A549 (cell line): ENCODE data around the gene UBQLN4. TPM values are rescaled to one million over a fixed set of nuclear protein-coding genes. Genes with fewer than 3 reads are reported as not detected.

ENCODE experiments used
- ATAC-seq, 2 experiments: fragments of 200-7000 bp in 1 of 2; fragments of >200 bp in 1 of 2; cut with Nextera tagmentation in 1 of 2; cut with Tn5 transposase in 1 of 2; 3 replicates each; pipeline versions ENCODE4 v1.8.0 to v1.9.1; 2018 to 2020; ENCODE audit warnings: mild to moderate bottlenecking in 1 of 2, moderate library complexity in 1 of 2
- CTCF ChIA-PET: fragments of 300-600 bp; sonication (Branson Sonifier 250); formaldehyde crosslinking; extraction: SDS; loops from one replicate; lab custom pipeline; 2021; ENCODE audit warnings: antibody characterized with exemption, inconsistent platforms; lab: Yijun Ruan, JAX
- POLR2A ChIA-PET: fragments of 350-600 bp; formaldehyde crosslinking; extraction: SDS; loops from one replicate; lab custom pipeline; 2021; ENCODE audit warnings: antibody characterized with exemption, inconsistent platforms; lab: Yijun Ruan, JAX
- DNase-seq, 2 experiments: peaks; one replicate each; pipeline versions ENCODE4 v3.0.0 to v3.0.0-alpha.2; 2011 to 2016; ENCODE audit warnings: low read depth in 1 of 2, low spot score in 1 of 2
- FAIRE-seq: peaks from 2 replicates; lab custom pipeline; 2011; peaks lifted over from hg19 to GRCh38; lab: Jason Lieb, UNC
- H3K27ac ChIP-seq, 2 experiments: fragments of >200 bp; sonication (Bioruptor Twin); formaldehyde crosslinking; 3 replicates each; pipeline ENCODE4 v1.5.1; 2016 to 2017
- H3K4me1 ChIP-seq: fragments of >200 bp; sonication (Bioruptor Twin); formaldehyde crosslinking; 3 replicates; pipeline ENCODE4 v1.6.1; 2016
- H3K4me2 ChIP-seq: fragments of >200 bp; sonication (Bioruptor Twin); formaldehyde crosslinking; 3 replicates; pipeline ENCODE4 v1.6.1; 2016
- H3K4me3 ChIP-seq: fragments of >200 bp; sonication (Bioruptor Twin); formaldehyde crosslinking; 3 replicates; pipeline ENCODE4 v1.5.1; 2016
- H3K9me3 ChIP-seq: fragments of >200 bp; sonication (Bioruptor Twin); formaldehyde crosslinking; 3 replicates; pipeline ENCODE4 v1.6.1; 2016
- ATOH8 ChIP-seq: fragments of 250-450 bp; sonication (Bioruptor Pico); IDR thresholded peaks from 2 replicates; pipeline ENCODE4 v1.5.0; 2020; ENCODE audit warnings: low read depth, mild to moderate bottlenecking, moderate library complexity
- CBX8 ChIP-seq: fragments of 200-600 bp; sonication (generic); IDR thresholded peaks from 2 replicates; pipeline ENCODE4 v1.6.1; 2016
- CEBPB ChIP-seq, 2 experiments: fragments of >200 bp in 1 of 2; sonication (Bioruptor Twin) in 1 of 2; formaldehyde crosslinking in 1 of 2; IDR thresholded peaks; 2 replicates each; pipeline ENCODE4 v1.6.1; 2012 to 2016
- CHD4 ChIP-seq: fragments of 200-600 bp; sonication (generic); IDR thresholded peaks from 2 replicates; pipeline ENCODE4 v1.6.1; 2016; ENCODE audit warnings: antibody characterized with exemption, mild to moderate bottlenecking, borderline replicate concordance
- EHF ChIP-seq: fragments of 250-450 bp; sonication (Bioruptor Pico); IDR thresholded peaks from 2 replicates; pipeline ENCODE4 v1.5.0; 2020; ENCODE audit warnings: mild to moderate bottlenecking
- FOSB ChIP-seq: fragments of 250-450 bp; sonication (Bioruptor Pico); IDR thresholded peaks from 2 replicates; pipeline ENCODE4 v1.5.0; 2020; ENCODE audit warnings: mild to moderate bottlenecking, moderate library complexity
- FOSL2 ChIP-seq, 2 experiments: fragments of 450-650 bp in 1 of 2; fragments of >200 bp in 1 of 2; sonication (Bioruptor Twin) in 1 of 2; formaldehyde crosslinking; IDR thresholded peaks; 2 replicates each; pipeline versions ENCODE4 v1.5.0 to v1.6.1; 2016 to 2020; ENCODE audit warnings: mild to moderate bottlenecking in 1 of 2, moderate library complexity in 1 of 2
- HES2 ChIP-seq: fragments of >200 bp; sonication (Bioruptor Twin); formaldehyde crosslinking; IDR thresholded peaks from 2 replicates; pipeline ENCODE4 v1.6.1; 2016
- HMGXB4 ChIP-seq: fragments of 250-450 bp; sonication (Bioruptor Pico); IDR thresholded peaks from 2 replicates; pipeline ENCODE4 v1.5.0; 2021; ENCODE audit warnings: mild to moderate bottlenecking, moderate library complexity, borderline replicate concordance
- HOXA7 ChIP-seq: fragments of 250-450 bp; sonication (Bioruptor Pico); IDR thresholded peaks from 2 replicates; pipeline ENCODE4 v1.5.0; 2020; ENCODE audit warnings: mild to moderate bottlenecking, moderate library complexity
- KDM1A ChIP-seq: fragments of 200-600 bp; sonication (generic); IDR thresholded peaks from 2 replicates; pipeline ENCODE4 v1.6.1; 2016; ENCODE audit warnings: low read depth, mild to moderate bottlenecking
- KDM5A ChIP-seq: fragments of 200-600 bp; sonication (generic); IDR thresholded peaks from 2 replicates; pipeline ENCODE4 v1.6.1; 2016; ENCODE audit warnings: antibody characterized with exemption, mild to moderate bottlenecking
- PBX3 ChIP-seq: IDR thresholded peaks from 2 replicates; pipeline ENCODE4 v1.6.1; 2012
- RARB ChIP-seq: fragments of 250-450 bp; sonication (Bioruptor Pico); IDR thresholded peaks from 2 replicates; pipeline ENCODE4 v1.8.0; 2021; ENCODE audit warnings: mild to moderate bottlenecking, moderate library complexity
- RFX5 ChIP-seq: fragments of 450-650 bp; IDR thresholded peaks from 2 replicates; pipeline ENCODE4 v1.7.1; 2014; ENCODE audit warnings: antibody characterized with exemption, mild to moderate bottlenecking, moderate library complexity
- SREBF2 ChIP-seq: fragments of 450-650 bp; IDR thresholded peaks from 2 replicates; pipeline ENCODE4 v1.6.1; 2014; ENCODE audit warnings: mild to moderate bottlenecking, moderate library complexity
- TP53 ChIP-seq: fragments of 250-450 bp; sonication (Bioruptor Pico); IDR thresholded peaks from 2 replicates; pipeline ENCODE4 v1.5.0; 2021; ENCODE audit warnings: mild to moderate bottlenecking, moderate library complexity
- USF2 ChIP-seq: fragments of 450-650 bp; IDR thresholded peaks from 2 replicates; pipeline ENCODE4 v1.6.1; 2014; ENCODE audit warnings: antibody characterized with exemption
- WGBS: methylation state at CpG from one replicate; pipeline ENCODE4 v1.1.6; 2017; ENCODE audit errors: missing lambda C conversion rate; 5-methylcytosine and 5-hydroxymethylcytosine counted together
- polyA plus RNA-seq, 4 experiments: library from polyadenylated mRNA; depleted of rRNA in 3 of 4; stranded (reverse); fragments of >200 nt; fragmentation: RNase III in 1 of 4; extraction: RNeasy Plus Mini Kit Qiagen cat#74134 plus additional on column Dnase treatment in 1 of 4; gene quantifications; 2 replicates in 3 of 4; 3 replicates in 1 of 4; pipeline ENCODE4 v1.2.3, GENCODE V29; 2011 to 2017
- TF ChIP-seq, protein P1 (sequence below): fragments of >200 bp; sonication (Bioruptor Twin); formaldehyde crosslinking; IDR thresholded peaks from 3 replicates; pipeline ENCODE4 v1.6.1; 2016
- TF ChIP-seq, protein P2 (sequence below): IDR thresholded peaks from 2 replicates; pipeline ENCODE4 v1.6.1; 2012; ENCODE audit warnings: low read depth, borderline replicate concordance

UBQLN4 gene
- polyA plus RNA-seq, 2 of the 4 experiments (the other 2 are of a cell fraction): 38.2 to 42.0 TPM

DNA sequence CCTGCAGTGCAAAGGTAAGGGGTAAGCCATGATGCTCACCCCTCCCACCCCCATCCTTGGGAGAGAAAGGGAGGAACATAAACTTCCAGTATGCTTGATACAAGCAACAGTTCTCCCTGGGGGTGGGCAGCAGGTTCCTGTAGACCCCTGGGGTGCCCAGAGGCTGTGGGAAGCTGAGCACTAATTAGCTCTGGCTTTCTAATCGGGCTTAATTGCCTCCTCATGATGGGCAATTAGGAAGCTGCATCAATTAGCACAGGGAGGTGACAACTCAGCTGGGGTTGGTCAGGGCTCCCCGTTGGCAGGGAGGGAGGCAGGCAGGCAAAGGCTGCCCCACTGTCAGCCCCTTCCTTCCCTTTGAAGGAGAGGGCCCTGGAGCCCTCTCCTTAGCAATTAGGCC is 45.2 kb upstream of the UBQLN4 start:
- CTCF ChIA-PET: interaction anchor here (1.0 to 29.4 kb wide), 6 partner anchors 8 to 125 kb away, joined by 4 to 2239 read pairs (median 14); partner anchors contain the start of genes LMNA and SEMA4A
- FAIRE-seq (no peak), DNase-seq (no peak), ATAC-seq (no peak)
- Histone ChIP-seq H3K4me1 (peaks cover 64% of the 10 kb centered on the region), H3K4me3 (no peak overlapping the region), H3K4me2 (no peak overlapping the region), H3K27ac (peak overlapping the region; percentile 17 to 91; a peak in 3 of 6 replicates), H3K9me3 (no peaks in the 10 kb centered on the region)
- 92% methylated on average over 2 of the region's 2 CpGs for WGBS
- POLR2A ChIA-PET: interaction anchor here (0.6 to 2.1 kb wide), 4 partner anchors 16 to 31 kb away, joined by 3 to 14 read pairs (median 6); partner anchors contain the start of gene LMNA
- TF ChIP-seq HMGXB4: no peak

- FAIRE-seq: no peak
- Histone ChIP-seq H3K4me1 (peaks cover 52% of the 10 kb centered on the region), H3K9me3 (no peaks in the 10 kb centered on the region), H3K4me2 (peak overlapping the region; percentile 62; the same call in 1 of the 3 replicates), H3K27ac (peak overlapping the region; percentile 91 to 93)
- ATAC-seq: no peak
- POLR2A ChIA-PET: interaction anchor here (1.0 to 2.2 kb wide), 8 partner anchors 8 to 32 kb away, joined by 3 to 17 read pairs (median 7); partner anchors contain the start of gene LMNA
- CTCF ChIA-PET: interaction anchor here (0.9 to 29.4 kb wide), 16 partner anchors 8 to 338 kb away, joined by 3 to 2239 read pairs (median 6); partner anchors contain the start of genes LMNA, PMF1, SEMA4A and SLC25A44
- WGBS: 98% methylated on average over 9 of the region's 9 CpGs
- DNase-seq: no peak
- TF ChIP-seq KDM5A (no peak), CEBPB (IDR thresholded peaks at IDR 0.05) (no peak), USF2 (no peak), PBX3 (no peak), CBX8 (no peak), FOSB (CRISPR knock-in tag) (no peak), HOXA7 (no peak), RFX5 (no peak), KDM1A (no peak), TP53 (no peak), ATOH8 (no peak), HES2 (no peak), CHD4 (no peak), RARB (CRISPR knock-in tag) (no peak), SREBF2 (no peak), FOSL2 (IDR thresholded peaks at IDR 0.05) (no peak), FOSL2 (CRISPR knock-in tag; IDR thresholded peaks at IDR 0.05) (no peak), EHF (CRISPR knock-in tag) (no peak)
- TF ChIP-seq, protein P1, sequence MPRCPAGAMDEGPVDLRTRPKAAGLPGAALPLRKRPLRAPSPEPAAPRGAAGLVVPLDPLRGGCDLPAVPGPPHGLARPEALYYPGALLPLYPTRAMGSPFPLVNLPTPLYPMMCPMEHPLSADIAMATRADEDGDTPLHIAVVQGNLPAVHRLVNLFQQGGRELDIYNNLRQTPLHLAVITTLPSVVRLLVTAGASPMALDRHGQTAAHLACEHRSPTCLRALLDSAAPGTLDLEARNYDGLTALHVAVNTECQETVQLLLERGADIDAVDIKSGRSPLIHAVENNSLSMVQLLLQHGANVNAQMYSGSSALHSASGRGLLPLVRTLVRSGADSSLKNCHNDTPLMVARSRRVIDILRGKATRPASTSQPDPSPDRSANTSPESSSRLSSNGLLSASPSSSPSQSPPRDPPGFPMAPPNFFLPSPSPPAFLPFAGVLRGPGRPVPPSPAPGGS: no peak
- TF ChIP-seq, protein P2, sequence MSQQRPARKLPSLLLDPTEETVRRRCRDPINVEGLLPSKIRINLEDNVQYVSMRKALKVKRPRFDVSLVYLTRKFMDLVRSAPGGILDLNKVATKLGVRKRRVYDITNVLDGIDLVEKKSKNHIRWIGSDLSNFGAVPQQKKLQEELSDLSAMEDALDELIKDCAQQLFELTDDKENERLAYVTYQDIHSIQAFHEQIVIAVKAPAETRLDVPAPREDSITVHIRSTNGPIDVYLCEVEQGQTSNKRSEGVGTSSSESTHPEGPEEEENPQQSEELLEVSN: no peak
- TF ChIP-seq, all 56 proteins: peak for 0
- H3K4me3 ChIP-seq: no peak overlapping the region
These were observed 44.0 kb upstream of the UBQLN4 start for GRCh38 chr1:156097499-156098178.
